K562 (cell line): ENCODE measurements around the gene DOK4. TPM values are rescaled to one million over a fixed set of nuclear protein-coding genes. Genes with fewer than 3 reads are reported as not detected.

Source experiments
- BRD9 ChIP-seq: fragments of 450-650 bp; IDR thresholded peaks from 2 replicates; pipeline ENCODE4 v1.6.1; 2018; ENCODE audit warnings: low read depth; ENCODE audit not compliant: partially characterized antibody
- EHMT2 ChIP-seq: fragments of 450-650 bp; IDR thresholded peaks from 2 replicates; pipeline ENCODE4 v1.6.1; 2018; ENCODE audit warnings: antibody characterized with exemption
- FOXJ2 ChIP-seq: fragments of 200-800 bp; sonication (Bioruptor generic); IDR thresholded peaks from 2 replicates; pipeline ENCODE4 v1.6.1; 2016; ENCODE audit warnings: missing genetic modification characterization, missing compliant biosample characterization
- HDAC2 ChIP-seq: fragments of 450-650 bp; IDR thresholded peaks from 2 replicates; pipeline ENCODE4 v1.6.1; 2016; ENCODE audit warnings: mild to moderate bottlenecking
- MCM3 ChIP-seq: fragments of 450-650 bp; IDR thresholded peaks from 2 replicates; pipeline ENCODE4 v1.6.1; 2016
- MCM5 ChIP-seq: fragments of 450-650 bp; IDR thresholded peaks from 2 replicates; pipeline ENCODE4 v1.6.1; 2016; ENCODE audit warnings: low read depth
- PPARD ChIP-seq: fragments of 250-450 bp; sonication (Bioruptor Pico); IDR thresholded peaks from 2 replicates; pipeline ENCODE4 v1.8.0; 2022; ENCODE audit warnings: inconsistent platforms, mild to moderate bottlenecking, moderate library complexity
- PTTG1 ChIP-seq: fragments of 450-650 bp; IDR thresholded peaks from 2 replicates; pipeline ENCODE4 v1.6.1; 2016; ENCODE audit warnings: low read depth, mild to moderate bottlenecking, missing genetic modification characterization, missing compliant biosample characterization
- RBM22 ChIP-seq: fragments of 200-400 bp; formaldehyde crosslinking; IDR thresholded peaks from 2 replicates; pipeline ENCODE4 v1.6.1; 2018; ENCODE audit warnings: low read length, low read depth; ENCODE audit not compliant: poor library complexity, severe bottlenecking
- RUNX1 ChIP-seq: sonication (generic); IDR thresholded peaks from 2 replicates; pipeline ENCODE4 v1.6.1; 2016; ENCODE audit warnings: antibody characterized with exemption, low read depth
- SLC30A9 ChIP-seq: fragments of 250-450 bp; sonication (Bioruptor Pico); IDR thresholded peaks from 2 replicates; pipeline ENCODE4 v1.8.0; 2022; ENCODE audit warnings: mild to moderate bottlenecking, moderate library complexity
- SMARCA4 ChIP-seq: fragments of 450-650 bp; IDR thresholded peaks from 2 replicates; pipeline ENCODE4 v1.6.1; 2016
- SMARCC2 ChIP-seq: fragments of 450-650 bp; IDR thresholded peaks from 2 replicates; pipeline ENCODE4 v1.6.1; 2017; ENCODE audit warnings: antibody characterized with exemption, moderate library complexity, mild to moderate bottlenecking, low read depth
- STAT5A ChIP-seq: IDR thresholded peaks from 2 replicates; pipeline ENCODE4 v1.6.1; 2012; ENCODE audit warnings: low read length, inconsistent platforms, borderline replicate concordance
- ZFP36 ChIP-seq: fragments of 150-350 bp; IDR thresholded peaks from 2 replicates; pipeline ENCODE4 v1.6.1; 2018; ENCODE audit warnings: low read length, low read depth; ENCODE audit not compliant: partially characterized antibody
- ZNF143 ChIP-seq: sonication (generic); formaldehyde crosslinking; IDR thresholded peaks from 2 replicates; pipeline ENCODE4 v1.9.0; 2022; ENCODE audit warnings: mild to moderate bottlenecking, missing genetic modification reagents
- ZNF347 ChIP-seq: fragments of 450-650 bp; formaldehyde crosslinking; IDR thresholded peaks from 2 replicates; pipeline ENCODE4 v1.4.0; 2020; ENCODE audit warnings: low read depth, mild to moderate bottlenecking, moderate library complexity
- ZNF408 ChIP-seq: fragments of 250-450 bp; sonication (Bioruptor Pico); IDR thresholded peaks from 2 replicates; pipeline ENCODE4 v1.4.0; 2020; ENCODE audit warnings: low read depth, mild to moderate bottlenecking, moderate library complexity
- polyA plus RNA-seq, 8 experiments: library from polyadenylated mRNA; depleted of rRNA in 4 of 8; stranded (reverse) in 5 of 8; unstranded in 3 of 8; fragments of >200 nt; fragmentation: Nextera tagmentation in 2 of 8; fragmentation: Illumina TruSeq in 1 of 8; extraction: Ambion mirVana in 2 of 8; extraction: Trizol in 1 of 8; gene quantifications; 2 replicates each; pipeline versions ENCODE4 v1.2.1 to v1.2.3, GENCODE V29; 2011 to 2014; ENCODE audit warnings: inconsistent platforms in 1 of 8, missing spikeins in 1 of 8
- total RNA-seq, 7 experiments: library from RNA; depleted of rRNA in 6 of 7; stranded (reverse); fragments of >200 nt in 6 of 7; fragmentation: Illumina TruSeq in 2 of 7; extraction: Trizol in 2 of 7; gene quantifications; 2 replicates each; pipeline versions ENCODE4 v1.2.1 to v1.2.3, GENCODE V29; 2011 to 2021; ENCODE audit warnings: low replicate concordance in 1 of 7
- TF ChIP-seq, protein P1 (sequence below), 2 experiments: fragments of 450-650 bp; IDR thresholded peaks; 2 replicates each; pipeline ENCODE4 v1.6.1; 2018; ENCODE audit warnings: mild to moderate bottlenecking in 2 of 2, low read depth in 1 of 2; ENCODE audit not compliant: partially characterized antibody in 2 of 2
- TF ChIP-seq, protein P2 (sequence below): fragments of 250-450 bp; sonication (Bioruptor Pico); IDR thresholded peaks from 2 replicates; pipeline ENCODE4 v1.6.1; 2021; ENCODE audit warnings: mild to moderate bottlenecking
- TF ChIP-seq, protein P3 (sequence below): fragments of 200-800 bp; sonication (Bioruptor generic); IDR thresholded peaks from 2 replicates; pipeline ENCODE4 v1.6.1; 2016; ENCODE audit warnings: missing genetic modification characterization, missing compliant biosample characterization

Gene DOK4
- total and polyA plus RNA-seq, 9 of the 15 experiments (the other 6 are each of a cell fraction or from before 2014, with no cell fraction given): 0.10 to 14.4 (median 8.3) TPM

DNA sequence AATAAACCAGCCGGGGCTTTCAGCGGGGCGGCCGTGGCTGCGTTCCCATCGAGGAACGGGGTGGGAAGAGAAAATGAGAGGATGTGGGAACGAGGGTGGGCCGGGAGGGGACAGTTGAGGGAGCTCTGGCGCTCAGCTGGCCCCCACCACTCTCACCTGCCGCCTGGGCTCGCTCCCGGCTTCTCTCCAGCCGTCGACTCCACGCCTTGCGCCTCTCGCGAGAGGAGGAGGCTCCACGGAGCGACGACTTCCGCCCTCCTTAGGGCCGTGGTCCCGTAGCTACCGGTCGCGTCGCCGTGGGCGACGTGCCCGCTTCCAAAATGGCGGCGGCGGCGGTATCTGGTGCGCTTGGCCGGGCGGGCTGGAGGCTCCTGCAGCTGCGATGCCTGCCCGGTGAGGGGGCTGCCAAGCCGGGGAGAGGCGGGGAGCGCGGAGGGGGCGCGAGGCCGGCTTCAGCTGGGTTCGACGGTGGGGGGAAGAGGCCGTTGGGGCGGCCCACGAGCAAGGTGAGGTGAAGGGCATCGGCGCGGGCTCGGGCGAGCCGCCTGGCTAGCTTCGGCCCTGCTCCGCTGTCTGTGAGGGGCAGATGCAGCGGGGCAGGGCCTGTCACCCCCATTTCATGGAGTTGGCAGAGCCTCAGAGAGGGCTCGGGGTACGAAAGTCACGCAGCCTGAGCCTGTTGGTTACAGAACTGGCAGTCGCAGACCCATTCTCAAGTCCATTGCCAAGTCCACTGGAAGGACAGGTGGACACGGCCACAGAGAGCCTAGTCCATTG, 38.9 kb downstream of the DOK4 start, which contains the start of the genes CIAPIN1 and COQ9 (continued):
- TF ChIP-seq SMARCA4: no peak
- no peak for TF ChIP-seq HDAC2
- TF ChIP-seq, protein P1, sequence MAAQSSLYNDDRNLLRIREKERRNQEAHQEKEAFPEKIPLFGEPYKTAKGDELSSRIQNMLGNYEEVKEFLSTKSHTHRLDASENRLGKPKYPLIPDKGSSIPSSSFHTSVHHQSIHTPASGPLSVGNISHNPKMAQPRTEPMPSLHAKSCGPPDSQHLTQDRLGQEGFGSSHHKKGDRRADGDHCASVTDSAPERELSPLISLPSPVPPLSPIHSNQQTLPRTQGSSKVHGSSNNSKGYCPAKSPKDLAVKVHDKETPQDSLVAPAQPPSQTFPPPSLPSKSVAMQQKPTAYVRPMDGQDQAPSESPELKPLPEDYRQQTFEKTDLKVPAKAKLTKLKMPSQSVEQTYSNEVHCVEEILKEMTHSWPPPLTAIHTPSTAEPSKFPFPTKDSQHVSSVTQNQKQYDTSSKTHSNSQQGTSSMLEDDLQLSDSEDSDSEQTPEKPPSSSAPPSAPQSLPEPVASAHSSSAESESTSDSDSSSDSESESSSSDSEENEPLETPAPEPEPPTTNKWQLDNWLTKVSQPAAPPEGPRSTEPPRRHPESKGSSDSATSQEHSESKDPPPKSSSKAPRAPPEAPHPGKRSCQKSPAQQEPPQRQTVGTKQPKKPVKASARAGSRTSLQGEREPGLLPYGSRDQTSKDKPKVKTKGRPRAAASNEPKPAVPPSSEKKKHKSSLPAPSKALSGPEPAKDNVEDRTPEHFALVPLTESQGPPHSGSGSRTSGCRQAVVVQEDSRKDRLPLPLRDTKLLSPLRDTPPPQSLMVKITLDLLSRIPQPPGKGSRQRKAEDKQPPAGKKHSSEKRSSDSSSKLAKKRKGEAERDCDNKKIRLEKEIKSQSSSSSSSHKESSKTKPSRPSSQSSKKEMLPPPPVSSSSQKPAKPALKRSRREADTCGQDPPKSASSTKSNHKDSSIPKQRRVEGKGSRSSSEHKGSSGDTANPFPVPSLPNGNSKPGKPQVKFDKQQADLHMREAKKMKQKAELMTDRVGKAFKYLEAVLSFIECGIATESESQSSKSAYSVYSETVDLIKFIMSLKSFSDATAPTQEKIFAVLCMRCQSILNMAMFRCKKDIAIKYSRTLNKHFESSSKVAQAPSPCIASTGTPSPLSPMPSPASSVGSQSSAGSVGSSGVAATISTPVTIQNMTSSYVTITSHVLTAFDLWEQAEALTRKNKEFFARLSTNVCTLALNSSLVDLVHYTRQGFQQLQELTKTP (IDR thresholded peaks at IDR 0.05; ENCODE audit: low read depth in 1 of 2, partially characterized antibody in 2 of 2): no peak
- no peak for TF ChIP-seq STAT5A
- TF ChIP-seq, protein P2, sequence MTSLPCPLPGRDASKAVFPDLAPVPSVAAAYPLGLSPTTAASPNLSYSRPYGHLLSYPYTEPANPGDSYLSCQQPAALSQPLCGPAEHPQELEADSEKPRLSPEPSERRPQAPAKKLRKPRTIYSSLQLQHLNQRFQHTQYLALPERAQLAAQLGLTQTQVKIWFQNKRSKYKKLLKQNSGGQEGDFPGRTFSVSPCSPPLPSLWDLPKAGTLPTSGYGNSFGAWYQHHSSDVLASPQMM (CRISPR knock-in tag): no peak
- TF ChIP-seq ZNF408 (CRISPR knock-in tag): no peak
- no peak for TF ChIP-seq PPARD
- TF ChIP-seq, protein P3, sequence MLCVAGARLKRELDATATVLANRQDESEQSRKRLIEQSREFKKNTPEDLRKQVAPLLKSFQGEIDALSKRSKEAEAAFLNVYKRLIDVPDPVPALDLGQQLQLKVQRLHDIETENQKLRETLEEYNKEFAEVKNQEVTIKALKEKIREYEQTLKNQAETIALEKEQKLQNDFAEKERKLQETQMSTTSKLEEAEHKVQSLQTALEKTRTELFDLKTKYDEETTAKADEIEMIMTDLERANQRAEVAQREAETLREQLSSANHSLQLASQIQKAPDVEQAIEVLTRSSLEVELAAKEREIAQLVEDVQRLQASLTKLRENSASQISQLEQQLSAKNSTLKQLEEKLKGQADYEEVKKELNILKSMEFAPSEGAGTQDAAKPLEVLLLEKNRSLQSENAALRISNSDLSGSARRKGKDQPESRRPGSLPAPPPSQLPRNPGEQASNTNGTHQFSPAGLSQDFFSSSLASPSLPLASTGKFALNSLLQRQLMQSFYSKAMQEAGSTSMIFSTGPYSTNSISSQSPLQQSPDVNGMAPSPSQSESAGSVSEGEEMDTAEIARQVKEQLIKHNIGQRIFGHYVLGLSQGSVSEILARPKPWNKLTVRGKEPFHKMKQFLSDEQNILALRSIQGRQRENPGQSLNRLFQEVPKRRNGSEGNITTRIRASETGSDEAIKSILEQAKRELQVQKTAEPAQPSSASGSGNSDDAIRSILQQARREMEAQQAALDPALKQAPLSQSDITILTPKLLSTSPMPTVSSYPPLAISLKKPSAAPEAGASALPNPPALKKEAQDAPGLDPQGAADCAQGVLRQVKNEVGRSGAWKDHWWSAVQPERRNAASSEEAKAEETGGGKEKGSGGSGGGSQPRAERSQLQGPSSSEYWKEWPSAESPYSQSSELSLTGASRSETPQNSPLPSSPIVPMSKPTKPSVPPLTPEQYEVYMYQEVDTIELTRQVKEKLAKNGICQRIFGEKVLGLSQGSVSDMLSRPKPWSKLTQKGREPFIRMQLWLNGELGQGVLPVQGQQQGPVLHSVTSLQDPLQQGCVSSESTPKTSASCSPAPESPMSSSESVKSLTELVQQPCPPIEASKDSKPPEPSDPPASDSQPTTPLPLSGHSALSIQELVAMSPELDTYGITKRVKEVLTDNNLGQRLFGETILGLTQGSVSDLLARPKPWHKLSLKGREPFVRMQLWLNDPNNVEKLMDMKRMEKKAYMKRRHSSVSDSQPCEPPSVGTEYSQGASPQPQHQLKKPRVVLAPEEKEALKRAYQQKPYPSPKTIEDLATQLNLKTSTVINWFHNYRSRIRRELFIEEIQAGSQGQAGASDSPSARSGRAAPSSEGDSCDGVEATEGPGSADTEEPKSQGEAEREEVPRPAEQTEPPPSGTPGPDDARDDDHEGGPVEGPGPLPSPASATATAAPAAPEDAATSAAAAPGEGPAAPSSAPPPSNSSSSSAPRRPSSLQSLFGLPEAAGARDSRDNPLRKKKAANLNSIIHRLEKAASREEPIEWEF (CRISPR knock-in tag): no peak
- TF ChIP-seq MCM3: no peak
- TF ChIP-seq ZNF347 (CRISPR knock-in tag): no peak
- peak; percentile 88 for TF ChIP-seq RBM22
- no peak for TF ChIP-seq SMARCC2
- TF ChIP-seq PTTG1: no peak
- TF ChIP-seq EHMT2: no peak
- no peak for TF ChIP-seq ZFP36
- no peak for TF ChIP-seq FOXJ2 (tag)
- no peak for TF ChIP-seq SLC30A9 (CRISPR knock-in tag)
- TF ChIP-seq ZNF143: no peak
- peak; percentile 72 for TF ChIP-seq RUNX1
- no peak for TF ChIP-seq BRD9
- TF ChIP-seq MCM5: no peak
